AG20443 (cell line): ENCODE results near the gene XKR7.
A peak's percentile ranks its signal among the peaks of the same experiment; 100 is the strongest.
"Not testable (repeated sequence)": the region's sequence is repeated elsewhere in the genome, so short reads cannot be mapped to it uniquely, and the experiment has no call there.

Experiments
- DNase-seq: peaks from one replicate; pipeline ENCODE4 v3.0.0; 2012; ENCODE audit warnings: low spot score, mixed read lengths

Gene XKR7, protein sequence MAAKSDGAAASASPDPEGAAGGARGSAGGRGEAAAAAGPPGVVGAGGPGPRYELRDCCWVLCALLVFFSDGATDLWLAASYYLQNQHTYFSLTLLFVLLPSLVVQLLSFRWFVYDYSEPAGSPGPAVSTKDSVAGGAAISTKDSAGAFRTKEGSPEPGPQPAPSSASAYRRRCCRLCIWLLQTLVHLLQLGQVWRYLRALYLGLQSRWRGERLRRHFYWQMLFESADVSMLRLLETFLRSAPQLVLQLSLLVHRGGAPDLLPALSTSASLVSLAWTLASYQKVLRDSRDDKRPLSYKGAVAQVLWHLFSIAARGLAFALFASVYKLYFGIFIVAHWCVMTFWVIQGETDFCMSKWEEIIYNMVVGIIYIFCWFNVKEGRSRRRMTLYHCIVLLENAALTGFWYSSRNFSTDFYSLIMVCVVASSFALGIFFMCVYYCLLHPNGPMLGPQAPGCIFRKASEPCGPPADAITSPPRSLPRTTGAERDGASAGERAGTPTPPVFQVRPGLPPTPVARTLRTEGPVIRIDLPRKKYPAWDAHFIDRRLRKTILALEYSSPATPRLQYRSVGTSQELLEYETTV

DNA sequence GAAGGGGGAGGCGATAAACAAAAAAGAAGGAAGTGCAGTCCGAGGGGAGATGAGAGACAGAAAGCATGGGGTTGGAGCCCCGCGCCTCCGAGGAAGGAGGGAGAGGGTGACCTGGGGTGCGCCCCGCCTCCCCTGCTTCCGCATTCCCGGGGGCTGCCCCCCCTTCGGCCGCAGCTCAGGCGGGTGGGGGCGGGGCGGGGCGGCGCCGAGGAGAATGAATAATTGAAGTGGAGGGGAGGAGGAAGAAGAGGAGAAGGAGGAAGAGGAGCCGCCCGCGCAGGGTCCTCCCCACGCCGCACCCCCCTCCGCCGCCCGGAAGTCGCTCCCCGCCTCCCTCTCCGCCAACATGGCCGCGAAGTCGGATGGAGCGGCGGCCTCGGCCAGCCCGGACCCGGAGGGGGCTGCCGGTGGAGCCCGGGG is at the start of gene XKR7:
XKR7 (plus strand) TSS at position 322 of the 420 bp plus-strand sequence; CDS start at position 347, 25 bp downstream.
- no peak for DNase-seq

DNA sequence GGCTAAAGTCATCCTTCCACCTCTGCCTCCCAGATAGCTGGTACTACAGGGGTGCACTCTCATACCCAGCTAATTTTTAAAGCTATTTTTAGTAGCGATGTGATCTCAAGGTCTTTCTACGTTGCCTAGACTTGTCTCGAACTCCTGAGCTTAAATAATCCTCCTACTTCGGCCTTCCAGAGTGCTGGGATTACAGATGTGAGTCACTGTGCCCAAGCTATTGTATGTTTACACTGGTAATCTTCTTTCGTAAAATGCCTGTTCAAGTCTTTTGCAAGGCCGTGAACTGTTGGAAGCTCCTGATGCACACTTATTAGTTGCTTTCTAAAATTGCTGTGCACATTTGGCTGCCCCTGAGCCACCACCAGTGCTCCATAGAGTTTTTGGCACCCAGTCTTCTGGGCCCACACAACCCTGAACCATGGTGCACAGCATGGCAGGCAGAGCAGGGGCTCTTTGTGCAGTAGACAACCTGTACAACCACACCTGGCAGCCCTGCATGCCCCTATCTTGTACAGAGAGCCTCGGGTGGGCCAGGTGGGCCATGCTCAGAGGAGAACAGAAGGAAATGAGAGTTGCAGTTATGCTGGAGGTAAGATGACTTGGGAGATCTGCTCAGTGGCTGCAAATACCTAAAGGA is 49.4 kb upstream of the XKR7 start:
- DNase-seq, result no peak

DNA sequence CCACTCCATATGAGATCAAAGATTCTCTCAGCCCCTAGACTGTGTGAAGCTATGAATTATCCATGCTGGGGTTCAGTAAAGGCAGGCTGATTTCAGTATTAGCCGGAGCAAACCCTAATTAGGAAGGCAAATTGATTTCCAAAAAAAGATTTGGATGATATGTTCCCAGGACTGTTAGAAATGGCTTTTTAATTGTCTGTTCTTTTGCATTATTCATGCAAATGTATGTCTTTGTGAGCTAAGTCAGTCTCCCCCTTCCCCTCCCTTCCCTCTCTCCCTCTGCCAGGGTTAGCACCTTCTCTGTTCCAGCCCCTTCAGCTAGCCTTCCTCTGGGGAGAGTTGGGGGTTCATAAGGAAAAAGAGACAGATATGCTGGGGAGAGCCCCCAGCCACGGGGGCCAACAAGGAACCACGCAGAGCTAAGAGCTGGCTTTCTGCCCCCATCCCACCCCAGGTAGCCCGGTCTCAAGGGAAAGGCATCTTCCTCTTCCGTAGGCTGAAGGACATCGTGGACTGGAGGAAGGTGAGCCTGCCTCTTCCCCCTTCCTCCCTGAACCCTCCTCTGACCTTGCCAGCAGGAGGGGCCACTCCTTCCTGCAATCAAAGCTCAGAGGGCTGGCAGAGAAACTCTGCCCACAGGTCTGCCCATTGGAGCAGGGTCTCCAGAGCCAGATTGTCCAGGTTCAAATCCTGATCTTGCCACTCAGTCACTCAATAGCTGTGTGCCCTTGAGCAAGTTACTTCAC is 48.4 kb upstream of the XKR7 start:
- DNase-seq, result no peak

DNA sequence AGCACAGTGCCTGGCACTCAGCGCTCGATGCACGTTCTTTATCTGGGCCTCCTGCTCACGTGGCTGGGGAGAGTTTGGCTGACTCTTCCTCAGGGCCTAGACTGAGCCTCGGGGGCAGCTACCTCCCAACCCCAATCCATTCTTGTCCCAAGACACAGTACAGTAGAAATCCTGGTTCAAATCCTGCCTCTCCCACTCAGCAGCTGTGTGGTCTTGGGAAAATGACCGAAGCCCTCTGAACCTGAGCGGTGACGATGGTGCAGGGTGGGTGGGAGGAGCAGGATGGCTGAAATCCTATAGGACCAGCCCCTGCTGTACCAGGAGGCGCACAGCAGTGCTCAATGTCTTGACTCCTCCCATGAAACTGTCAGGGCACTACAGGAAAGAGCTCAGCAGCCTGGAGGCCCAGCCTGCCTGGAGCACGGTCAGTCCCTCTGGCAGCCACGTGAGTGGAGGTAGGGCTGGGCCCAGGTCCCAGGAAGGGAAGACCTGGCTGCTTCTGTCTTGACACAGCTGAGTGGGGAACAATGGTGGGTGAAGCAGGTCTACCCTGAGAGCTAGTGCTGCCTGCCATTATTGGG is 47.6 kb upstream of the XKR7 start:
- no peak for DNase-seq

DNA sequence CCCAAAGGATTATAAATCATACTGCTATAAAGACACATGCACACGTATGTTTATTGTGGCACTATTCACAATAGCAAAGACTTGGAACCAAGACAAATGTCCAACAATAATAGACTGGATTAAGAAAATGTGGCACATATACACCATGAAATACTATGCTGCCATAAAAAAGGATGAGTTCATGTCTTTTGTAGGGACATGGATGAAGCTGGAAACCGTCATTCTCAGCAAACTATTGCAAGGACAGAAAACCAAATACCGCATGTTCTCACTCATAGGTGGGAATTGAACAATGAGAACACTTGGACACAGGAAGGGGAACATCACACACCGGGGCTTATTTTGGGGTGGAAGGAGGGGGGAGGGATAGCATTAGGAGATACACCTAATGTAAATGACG is 46.5 kb upstream of the XKR7 start:
- not testable (repeated sequence) for DNase-seq

DNA sequence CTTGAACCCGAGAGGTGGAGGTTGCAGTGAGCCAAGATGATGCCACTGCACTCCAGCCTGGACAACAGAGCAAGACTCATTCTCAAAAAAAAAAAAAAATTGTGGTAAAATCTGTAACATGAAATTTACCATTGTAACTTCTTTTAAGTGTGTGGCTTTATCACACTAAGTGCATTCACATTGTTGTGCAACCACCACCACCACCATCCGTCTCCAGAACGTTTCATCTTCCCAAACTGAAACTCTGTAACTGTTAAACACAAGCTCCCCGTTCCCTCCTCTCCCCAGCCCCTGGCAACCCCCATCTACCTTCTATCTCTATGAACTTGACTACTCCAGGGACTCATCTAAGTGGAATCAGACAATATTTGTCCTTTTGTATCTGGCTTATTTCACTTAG is 45.8 kb upstream of the XKR7 start:
- DNase-seq, result no peak

DNA sequence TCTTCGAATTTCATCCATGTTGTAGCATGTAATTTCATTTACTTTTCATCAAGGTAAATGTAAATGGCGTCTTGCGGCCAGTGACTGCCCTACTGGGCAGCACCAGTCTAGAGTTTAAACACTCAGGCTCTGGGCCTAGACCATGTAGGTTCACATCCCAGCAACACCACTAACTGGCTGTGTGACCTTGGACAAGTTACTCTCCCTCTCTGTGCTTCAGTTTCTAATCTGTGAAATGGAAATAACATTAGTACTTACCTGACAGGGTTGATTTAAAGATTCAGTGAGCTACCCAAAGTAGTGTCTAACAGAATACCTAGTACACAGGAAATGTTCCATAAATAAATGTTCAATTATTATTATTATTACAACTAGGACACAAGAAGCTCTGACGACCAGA is 45.4 kb upstream of the XKR7 start:
- no peak for DNase-seq

DNA sequence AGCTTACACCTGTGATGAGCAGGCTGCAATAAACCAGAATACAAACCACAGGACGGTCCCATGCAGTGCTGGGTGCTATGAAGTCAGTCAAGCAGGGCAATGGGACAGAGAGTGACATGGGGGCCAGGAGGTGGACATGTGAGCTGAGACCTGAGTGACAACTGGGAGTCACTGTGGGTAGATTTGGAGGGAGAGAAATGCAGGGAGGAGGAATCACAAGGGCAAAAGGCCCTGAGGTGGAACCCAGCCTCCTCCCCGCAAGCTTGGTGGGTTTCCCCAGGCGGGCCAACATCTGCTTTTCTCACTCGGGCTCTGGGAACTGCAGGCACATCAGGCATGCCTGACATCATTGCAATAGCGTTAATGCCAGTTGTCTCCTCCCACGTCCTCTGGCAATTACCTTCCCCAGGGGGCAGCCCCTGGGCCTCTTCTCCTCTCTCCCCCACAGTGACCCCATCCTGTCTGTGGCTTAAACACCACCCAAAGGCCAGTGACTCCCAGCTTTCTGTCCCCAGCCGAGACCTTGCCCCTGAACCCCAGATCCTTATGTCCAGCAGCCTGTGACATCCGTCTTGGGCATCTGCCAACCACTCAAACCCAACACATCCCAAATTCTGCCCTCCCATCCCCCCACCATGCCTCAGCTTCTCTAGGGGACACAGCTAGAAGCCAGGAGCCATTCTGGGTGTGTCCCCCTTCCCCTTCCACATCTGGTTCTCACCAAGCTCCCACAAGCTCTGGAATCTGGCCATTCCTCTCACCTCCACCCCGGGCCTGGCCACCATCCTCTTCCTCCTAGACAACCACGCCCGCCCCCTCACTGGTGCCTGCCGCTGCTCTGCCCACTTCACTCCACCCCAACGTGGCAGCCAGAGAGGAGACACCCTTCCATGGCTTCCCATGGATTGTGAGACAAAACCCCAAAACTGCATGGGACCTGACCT is 44.3 kb upstream of the XKR7 start:
- DNase-seq, result peak; percentile 35

DNA sequence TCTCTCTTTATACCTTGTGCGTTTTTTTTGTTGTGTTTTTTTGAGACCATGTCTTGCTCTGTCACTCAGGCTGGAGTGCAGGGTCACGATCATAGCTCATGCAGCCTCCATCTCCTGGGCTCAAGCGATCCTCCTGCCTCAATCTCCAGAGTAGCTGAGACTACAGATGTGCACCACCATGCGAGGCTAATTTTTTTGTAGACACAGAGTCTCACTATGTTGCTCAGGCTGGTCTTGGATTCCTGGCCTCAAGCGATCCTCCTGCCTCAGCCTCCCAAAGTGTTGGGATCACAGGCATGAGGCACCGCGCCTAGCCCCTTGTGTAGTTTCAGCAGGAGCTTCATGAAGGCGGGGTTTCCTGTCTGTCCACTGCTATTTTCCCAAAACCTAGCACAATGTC is 43.4 kb upstream of the XKR7 start:
- DNase-seq, result no peak

DNA sequence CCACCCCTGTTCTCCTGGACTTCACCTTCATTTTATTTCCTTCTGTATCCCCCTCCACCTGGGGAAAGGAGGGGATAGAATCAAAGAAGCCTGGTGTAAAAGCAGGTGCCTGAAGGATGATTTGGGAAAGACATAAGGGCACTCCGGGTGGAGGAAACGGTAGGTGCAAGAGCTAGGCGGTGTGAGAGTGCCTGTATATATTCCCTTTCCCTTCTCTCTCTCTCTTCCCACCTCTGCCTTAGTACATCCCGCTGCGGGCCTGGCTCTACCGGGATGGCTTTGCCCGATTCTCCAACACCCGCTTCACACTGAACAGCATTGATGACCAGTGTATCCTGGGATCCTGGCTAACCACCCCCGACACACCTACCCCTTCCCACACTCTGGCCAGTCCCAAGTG is 42.3 kb upstream of the XKR7 start:
- no peak for DNase-seq

DNA sequence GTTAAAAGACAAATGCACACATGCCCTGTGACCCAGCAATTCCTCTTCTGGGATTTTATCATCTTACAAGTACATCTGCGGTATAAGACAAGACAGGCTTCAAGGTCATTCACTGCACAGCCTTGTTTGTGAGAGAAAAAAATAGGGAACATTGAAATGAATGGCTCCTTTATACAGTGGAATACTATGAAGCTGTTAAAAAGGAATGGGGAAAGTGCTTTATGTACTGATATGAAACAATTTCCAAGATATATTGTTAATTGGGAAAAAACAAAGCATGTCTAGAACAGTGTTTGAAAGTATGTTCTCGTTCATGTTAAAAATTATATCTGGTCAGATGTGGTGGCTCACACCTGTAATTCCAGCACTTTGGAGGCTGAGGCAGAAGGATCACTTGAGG is 41.5 kb upstream of the XKR7 start:
- no peak for DNase-seq

DNA sequence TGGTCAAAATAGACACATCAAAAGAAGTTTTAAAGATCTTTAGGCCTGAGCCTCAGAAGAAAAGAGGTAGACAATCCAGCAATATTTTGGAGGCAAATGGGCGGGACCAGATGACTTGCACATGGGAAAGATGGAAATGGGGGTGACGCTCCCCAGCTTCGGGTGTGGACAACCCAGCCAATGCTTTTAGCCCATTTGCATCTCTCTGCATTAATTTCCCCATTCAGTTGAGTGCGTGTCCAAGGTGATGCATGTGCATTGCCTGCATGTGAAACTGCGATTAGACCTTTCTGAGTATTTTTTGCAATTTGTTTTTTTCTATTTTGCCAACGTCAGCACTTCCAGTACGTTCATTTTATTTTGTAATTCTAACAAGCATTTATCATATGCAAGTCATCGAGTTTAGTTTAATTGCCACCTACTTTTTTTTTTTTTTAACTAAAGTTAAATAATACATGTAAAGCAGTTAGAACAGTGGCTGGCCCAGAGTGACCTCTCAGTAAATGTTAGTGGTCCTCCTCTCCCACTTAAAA is 40.3 kb upstream of the XKR7 start:
- DNase-seq, result no peak

DNA sequence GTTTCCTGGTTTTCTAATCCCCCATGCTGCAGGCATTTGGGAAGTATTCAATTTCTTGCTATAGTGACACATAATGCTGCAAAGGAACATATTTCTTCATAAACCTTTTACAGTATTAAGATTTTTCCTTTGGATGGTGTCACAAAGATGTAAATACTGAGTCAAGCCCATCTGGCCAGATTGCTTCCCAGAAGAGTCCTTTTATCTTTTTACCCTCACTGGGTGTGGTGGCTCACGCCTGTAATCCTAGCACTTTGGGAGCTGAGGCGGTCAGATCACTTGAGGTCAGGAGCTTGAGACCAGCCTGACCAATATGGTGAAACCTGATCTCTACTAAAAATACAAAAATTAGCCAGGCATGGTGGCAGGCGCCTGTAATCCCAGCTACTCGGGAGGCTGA is 38.3 kb upstream of the XKR7 start:
- DNase-seq, result not testable (repeated sequence)

DNA sequence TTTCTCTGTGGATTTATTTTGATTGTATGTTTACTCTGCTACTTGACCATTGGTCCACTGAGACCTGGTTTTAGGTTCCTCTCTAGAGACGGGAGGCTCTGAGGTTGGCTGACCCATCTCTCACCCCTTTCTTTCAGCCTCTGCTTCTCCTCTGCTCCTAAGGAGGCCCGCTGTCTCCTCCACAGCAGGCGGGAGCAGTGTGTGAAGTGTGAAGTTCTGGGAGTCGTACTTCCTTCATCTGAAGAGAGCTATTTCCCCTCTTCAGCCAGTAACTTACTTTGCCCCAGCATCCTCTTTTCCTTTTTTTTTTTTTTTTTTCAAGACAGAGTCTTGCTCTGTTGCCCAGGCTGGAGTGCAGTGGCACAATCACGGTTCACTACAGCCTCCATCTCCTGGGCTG is 37.2 kb upstream of the XKR7 start:
- DNase-seq, result no peak

DNA sequence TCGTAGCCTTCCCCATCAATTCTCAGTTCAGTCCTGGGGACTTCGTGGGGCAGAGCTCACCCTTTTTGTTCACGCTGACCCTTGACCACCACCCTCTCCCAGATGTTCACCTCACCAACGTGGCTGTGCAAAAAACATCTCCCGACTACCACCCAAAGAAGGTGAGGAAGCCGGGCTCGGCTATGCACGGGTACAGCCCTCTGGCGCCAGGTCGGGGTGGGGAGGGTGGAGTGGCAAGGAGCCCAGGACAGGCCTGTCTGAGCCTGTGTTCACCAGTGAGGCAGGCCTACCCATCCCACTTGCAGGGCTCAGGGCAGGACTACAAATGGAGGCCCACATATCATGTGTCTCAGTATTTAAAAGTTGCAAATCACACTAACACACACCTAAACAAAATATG is 34.3 kb upstream of the XKR7 start:
- no peak for DNase-seq

DNA sequence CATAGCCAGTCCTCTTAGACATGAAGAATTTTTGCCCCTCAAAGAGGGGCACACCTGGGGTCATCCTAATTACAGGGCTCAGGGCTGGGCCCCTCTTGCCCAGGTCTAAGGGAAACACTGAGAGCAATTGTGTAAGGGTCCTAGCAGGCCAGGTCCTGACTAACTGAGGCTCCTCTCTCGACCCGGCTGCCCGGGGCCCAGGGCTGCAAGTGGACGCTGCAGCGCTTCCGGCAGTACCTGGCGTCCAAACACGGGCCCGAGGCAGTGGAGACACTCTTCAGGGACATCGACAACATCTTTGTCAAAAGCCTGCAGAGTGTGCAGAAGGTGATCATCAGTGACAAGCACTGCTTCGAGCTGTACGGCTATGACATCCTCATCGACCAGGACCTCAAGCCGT is 33.5 kb upstream of the XKR7 start:
- DNase-seq, result no peak

DNA sequence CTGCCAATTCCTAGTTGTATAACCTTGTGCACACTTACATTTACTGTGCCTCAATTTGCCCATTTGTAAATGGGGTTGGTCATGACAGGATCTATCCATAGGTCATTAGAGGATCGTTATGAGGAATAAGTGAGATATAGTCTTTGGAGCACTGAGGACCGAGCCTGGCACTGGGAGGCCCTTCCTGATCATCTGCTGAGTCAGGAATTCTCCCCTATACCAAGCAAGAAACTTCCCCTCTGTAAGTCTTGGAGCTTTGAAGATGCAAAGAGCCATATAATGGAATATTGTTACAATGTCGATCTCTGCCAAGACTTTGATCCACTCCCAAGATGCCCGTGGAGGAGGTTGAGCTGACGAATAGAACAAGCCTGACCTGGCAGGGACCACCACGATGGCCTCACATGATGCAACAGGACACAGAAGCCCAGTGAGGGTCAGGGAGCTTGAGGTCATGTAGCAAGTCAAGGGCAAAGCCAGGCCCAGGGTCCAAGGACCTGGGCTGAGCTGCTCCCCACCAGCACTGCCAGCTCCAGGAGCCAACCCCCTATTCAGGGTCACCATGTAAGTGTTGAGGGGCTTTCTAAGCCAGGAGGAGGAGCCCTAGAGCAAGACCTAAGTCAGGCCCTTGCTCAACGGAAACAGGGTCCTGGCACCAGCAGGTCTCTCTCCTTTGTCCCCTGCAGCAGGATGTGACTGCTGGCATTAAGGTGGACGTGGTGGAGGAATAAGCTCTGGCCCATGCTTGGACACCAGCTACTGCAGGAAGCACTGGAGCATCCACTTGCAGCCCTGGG is 32.8 kb upstream of the XKR7 start:
- no peak for DNase-seq

DNA sequence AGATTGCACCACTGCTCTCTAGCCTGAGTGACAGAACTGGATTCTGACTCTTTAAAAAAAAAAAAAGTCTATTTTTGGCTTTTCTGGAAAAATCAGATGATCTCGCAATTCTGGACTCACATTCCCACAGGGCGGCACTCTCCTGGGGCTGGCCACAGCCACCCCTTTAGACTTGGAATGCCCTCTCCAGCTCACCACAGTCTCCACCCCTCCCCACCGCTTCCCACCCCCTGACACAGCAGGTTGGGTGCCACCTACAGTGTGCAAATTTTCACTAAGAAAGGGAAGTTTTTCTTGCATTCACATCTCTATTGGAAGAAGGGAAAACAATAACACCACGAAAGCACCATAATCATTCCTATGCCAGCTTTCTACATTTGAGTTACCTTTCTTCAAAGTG is 31.5 kb upstream of the XKR7 start:
- no peak for DNase-seq

DNA sequence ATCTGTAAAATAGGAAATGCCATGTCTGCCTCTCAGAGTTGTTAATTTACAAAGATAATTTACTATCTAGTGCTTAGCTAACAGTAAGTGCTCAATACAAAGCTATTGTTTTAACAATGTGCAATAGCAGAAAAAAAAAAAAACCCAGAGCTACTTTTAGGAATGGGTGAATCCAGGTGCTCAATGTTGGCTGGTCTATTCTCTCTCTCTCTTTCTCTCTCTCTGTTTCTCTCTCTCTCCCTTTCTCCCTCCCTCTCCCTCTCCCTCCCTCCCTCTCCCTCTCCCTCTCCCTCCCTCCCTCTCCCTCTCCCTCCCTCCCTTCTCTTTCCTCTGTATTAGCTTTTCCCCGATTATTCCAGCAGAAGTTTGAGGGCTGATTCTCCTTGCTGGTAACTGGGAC is 30.1 kb upstream of the XKR7 start:
- no peak for DNase-seq

DNA sequence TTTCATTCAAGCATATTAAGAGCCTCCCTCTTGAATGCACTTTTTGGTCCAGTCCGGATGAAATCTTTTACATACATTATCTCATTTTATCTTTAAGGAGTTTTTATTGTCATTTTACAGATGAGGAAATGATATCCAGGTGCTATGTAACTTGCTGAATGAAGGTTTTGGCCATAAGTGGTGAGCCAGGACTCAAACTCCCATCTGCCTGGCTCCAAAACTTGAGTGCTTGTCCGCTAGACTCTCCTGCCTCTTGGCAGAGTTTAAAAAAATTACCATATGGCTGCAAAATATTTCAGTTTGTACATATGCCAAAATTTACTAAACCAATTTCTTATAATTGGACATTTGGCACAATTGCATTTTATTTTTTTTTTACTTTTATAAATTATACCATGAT is 28.3 kb upstream of the XKR7 start:
- no peak for DNase-seq
